NCI-H1092 (cell line): ENCODE measurements around the gene SVIL.
"Not testable (repeated sequence)": the region's sequence is repeated elsewhere in the genome, so short reads cannot be mapped to it uniquely, and the experiment has no call there.

ENCODE experiments used
- DNase-seq: peaks from one replicate; lab custom pipeline; 2025; lab: John Stamatoyannopoulos, UW

SVIL gene

GRCh38 chr10:29575098-29575455, 59.7 kb downstream of the SVIL start:
- DNase-seq, result no peak

GRCh38 chr10:29574212-29575097, 60.3 kb downstream of the SVIL start:
- DNase-seq, result not testable (repeated sequence)

- not testable (repeated sequence) for DNase-seq
Measured at GRCh38 chr10:29570248-29570647, 64.5 kb downstream of the SVIL start.

- no peak for DNase-seq
Measured at GRCh38 chr10:29569795-29570194, 65.0 kb downstream of the SVIL start.

- no peak for DNase-seq
Measured at GRCh38 chr10:29567003-29567402, 67.8 kb downstream of the SVIL start.

- DNase-seq, result not testable (repeated sequence)
Measured at GRCh38 chr10:29566209-29566608, 68.6 kb downstream of the SVIL start.

- no peak for DNase-seq
Measured at GRCh38 chr10:29563420-29564035, 71.2 kb downstream of the SVIL start.

GRCh38 chr10:29563006-29563405, 71.8 kb downstream of the SVIL start:
- not testable (repeated sequence) for DNase-seq

GRCh38 chr10:29559996-29560395, 74.8 kb downstream of the SVIL start:
- DNase-seq, result no peak

- no peak for DNase-seq
Measured at GRCh38 chr10:29557665-29558064, 77.1 kb downstream of the SVIL start.

GRCh38 chr10:29555746-29556481, 78.9 kb downstream of the SVIL start:
- no peak for DNase-seq

- no peak for DNase-seq
Measured at GRCh38 chr10:29555091-29555745, 79.6 kb downstream of the SVIL start.

GRCh38 chr10:29554660-29555059, 80.1 kb downstream of the SVIL start:
- no peak for DNase-seq

GRCh38 chr10:29553544-29554250, 81.1 kb downstream of the SVIL start:
- no peak for DNase-seq

- DNase-seq, result not testable (repeated sequence)
Measured at GRCh38 chr10:29553116-29553515, 81.7 kb downstream of the SVIL start.

GRCh38 chr10:29549493-29549892, 85.3 kb downstream of the SVIL start:
- DNase-seq, result not testable (repeated sequence)

- no peak for DNase-seq
Measured at GRCh38 chr10:29546773-29547313, 87.9 kb downstream of the SVIL start.

GRCh38 chr10:29545122-29545521, 89.6 kb downstream of the SVIL start:
- no peak for DNase-seq

GRCh38 chr10:29543715-29544114, 91.1 kb downstream of the SVIL start:
- DNase-seq, result no peak

- no peak for DNase-seq
Measured at GRCh38 chr10:29542723-29543122, 92.0 kb downstream of the SVIL start.
